Measurements from ENCODE around the gene LY6G5C. TPM values are rescaled to one million over a fixed set of nuclear protein-coding genes. Genes with fewer than 3 reads are reported as not detected.

The LY6G5C gene
- total and polyA plus RNA-seq, 2 of the 13 experiments (the other 11 are each of a cell fraction or from before 2014, with no cell fraction given), result 0.33 to 0.55 TPM

- no peak for TF ChIP-seq ZNF280D (CRISPR knock-in tag; IDR thresholded peaks at IDR 0.05)
- no peak for TF ChIP-seq FOXK2 (IDR thresholded peaks at IDR 0.05)
- TF ChIP-seq ZBTB37 (CRISPR knock-in tag; IDR thresholded peaks at IDR 0.05), result no peak
- no peak for TF ChIP-seq MTF1 (CRISPR knock-in tag; IDR thresholded peaks at IDR 0.05)
- peak; percentile 15; the same call in 1 of the 2 replicates for TF ChIP-seq TBX2 (CRISPR knock-in tag; IDR thresholded peaks at IDR 0.05; ENCODE audit: borderline replicate concordance)
- no peak for TF ChIP-seq SYNCRIP (IDR thresholded peaks at IDR 0.05; ENCODE audit: insufficient read depth, low read depth, low read length)
- TF ChIP-seq MAF1 (CRISPR knock-in tag; IDR thresholded peaks at IDR 0.05; ENCODE audit: borderline replicate concordance), result no peak
- no peak for TF ChIP-seq ZNF10 (CRISPR knock-in tag; IDR thresholded peaks at IDR 0.05; ENCODE audit: borderline replicate concordance, low read depth)
- no peak for TF ChIP-seq ZNF761 (CRISPR knock-in tag; conservative IDR thresholded peaks at IDR 0.05)
- peak; percentile 57; the same call in 1 of the 2 replicates for TF ChIP-seq ZNF34 (CRISPR knock-in tag; IDR thresholded peaks at IDR 0.05; ENCODE audit: borderline replicate concordance)
- no peak for TF ChIP-seq ZNF124 (CRISPR knock-in tag; IDR thresholded peaks at IDR 0.05)
- TF ChIP-seq, protein P1, sequence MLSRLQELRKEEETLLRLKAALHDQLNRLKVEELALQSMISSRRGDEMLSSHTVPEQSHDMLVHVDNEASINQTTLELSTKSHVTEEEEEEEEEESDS (CRISPR knock-in tag; IDR thresholded peaks at IDR 0.05; ENCODE audit: borderline replicate concordance), result no peak
- TF ChIP-seq CREB1 (IDR thresholded peaks at IDR 0.05), result no peak
- TF ChIP-seq CREB1 (CRISPR knock-in tag; IDR thresholded peaks at IDR 0.05), result no peak
- 0 out of 2 replicates have a peak, but pooled peaks have one; percentile 11 for TF ChIP-seq TSC22D2 (CRISPR knock-in tag; IDR thresholded peaks at IDR 0.05; ENCODE audit: borderline replicate concordance)
- TF ChIP-seq ZNF460 (CRISPR knock-in tag; IDR thresholded peaks at IDR 0.05; ENCODE audit: borderline replicate concordance), result no peak
- TF ChIP-seq DZIP1 (CRISPR knock-in tag; IDR thresholded peaks at IDR 0.05), result no peak
- TF ChIP-seq AGO1 (IDR thresholded peaks at IDR 0.05; ENCODE audit: low read depth, low read length, poor library complexity, severe bottlenecking), result no peak
- no peak for TF ChIP-seq ZNF281 (CRISPR knock-in tag; IDR thresholded peaks at IDR 0.05; ENCODE audit: borderline replicate concordance)
Measured at GRCh38 chr6:31659649-31660380, 21.1 kb downstream of the LY6G5C start (continued).
